D721Med (cell line): Measurements from ENCODE around the gene SLC6A7.

Experiments
- DNase-seq: peaks from one replicate; pipeline ENCODE4 v3.0.0; 2011; ENCODE audit warnings: low spot score; ENCODE audit not compliant: insufficient read length
- FAIRE-seq: peaks from 2 replicates; lab custom pipeline; 2011; peaks lifted over from hg19 to GRCh38; lab: Jason Lieb, UNC
- TF ChIP-seq, protein P1 (sequence below): IDR thresholded peaks from 2 replicates; pipeline ENCODE4 v1.5.1; 2012; ENCODE audit warnings: mild to moderate bottlenecking, control low read depth; ENCODE audit not compliant: insufficient read depth; ENCODE audit errors: missing control alignments

SLC6A7 gene

DNA sequence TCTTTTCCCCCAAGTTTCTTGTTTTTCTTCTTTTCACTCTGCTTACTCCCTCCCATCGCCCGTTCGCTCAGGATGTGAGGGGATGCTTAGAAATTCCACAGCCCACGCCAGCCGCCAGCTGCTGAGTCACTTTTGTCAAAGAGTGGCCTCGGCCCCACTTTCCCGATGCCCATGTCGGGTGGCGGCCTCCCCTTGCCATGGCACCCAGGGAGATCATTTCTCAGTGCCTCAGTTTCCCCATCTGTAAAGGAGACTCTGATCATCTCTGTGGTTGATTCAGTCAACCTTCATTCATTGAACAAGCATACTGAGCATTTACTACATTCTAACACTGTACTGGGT, 33.9 kb upstream of the SLC6A7 start:
- FAIRE-seq (no peak), DNase-seq (no peak)
- TF ChIP-seq, protein P1, sequence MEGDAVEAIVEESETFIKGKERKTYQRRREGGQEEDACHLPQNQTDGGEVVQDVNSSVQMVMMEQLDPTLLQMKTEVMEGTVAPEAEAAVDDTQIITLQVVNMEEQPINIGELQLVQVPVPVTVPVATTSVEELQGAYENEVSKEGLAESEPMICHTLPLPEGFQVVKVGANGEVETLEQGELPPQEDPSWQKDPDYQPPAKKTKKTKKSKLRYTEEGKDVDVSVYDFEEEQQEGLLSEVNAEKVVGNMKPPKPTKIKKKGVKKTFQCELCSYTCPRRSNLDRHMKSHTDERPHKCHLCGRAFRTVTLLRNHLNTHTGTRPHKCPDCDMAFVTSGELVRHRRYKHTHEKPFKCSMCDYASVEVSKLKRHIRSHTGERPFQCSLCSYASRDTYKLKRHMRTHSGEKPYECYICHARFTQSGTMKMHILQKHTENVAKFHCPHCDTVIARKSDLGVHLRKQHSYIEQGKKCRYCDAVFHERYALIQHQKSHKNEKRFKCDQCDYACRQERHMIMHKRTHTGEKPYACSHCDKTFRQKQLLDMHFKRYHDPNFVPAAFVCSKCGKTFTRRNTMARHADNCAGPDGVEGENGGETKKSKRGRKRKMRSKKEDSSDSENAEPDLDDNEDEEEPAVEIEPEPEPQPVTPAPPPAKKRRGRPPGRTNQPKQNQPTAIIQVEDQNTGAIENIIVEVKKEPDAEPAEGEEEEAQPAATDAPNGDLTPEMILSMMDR = no peak

DNA sequence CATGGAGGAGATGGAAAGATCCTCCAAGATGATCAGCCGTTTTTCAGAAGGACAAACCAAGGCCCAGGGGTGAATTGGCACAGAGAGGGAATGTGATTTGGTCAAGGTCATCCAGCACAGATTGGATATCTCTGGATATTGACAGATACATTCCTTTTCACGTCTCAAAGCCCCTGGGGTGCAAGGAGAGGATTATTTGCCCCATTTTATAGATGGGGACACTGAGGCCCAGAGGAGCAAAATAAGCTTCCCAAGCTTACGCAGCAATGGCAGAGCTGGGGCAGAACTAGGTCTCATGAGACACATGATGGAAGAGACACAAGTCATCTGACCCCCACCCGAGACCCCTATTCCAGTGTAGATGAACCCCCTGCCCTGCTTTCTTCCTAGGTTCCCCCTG, 33.3 kb upstream of the SLC6A7 start:
- DNase-seq (no peak), FAIRE-seq (no peak)
- TF ChIP-seq, protein P1 = no peak

DNA sequence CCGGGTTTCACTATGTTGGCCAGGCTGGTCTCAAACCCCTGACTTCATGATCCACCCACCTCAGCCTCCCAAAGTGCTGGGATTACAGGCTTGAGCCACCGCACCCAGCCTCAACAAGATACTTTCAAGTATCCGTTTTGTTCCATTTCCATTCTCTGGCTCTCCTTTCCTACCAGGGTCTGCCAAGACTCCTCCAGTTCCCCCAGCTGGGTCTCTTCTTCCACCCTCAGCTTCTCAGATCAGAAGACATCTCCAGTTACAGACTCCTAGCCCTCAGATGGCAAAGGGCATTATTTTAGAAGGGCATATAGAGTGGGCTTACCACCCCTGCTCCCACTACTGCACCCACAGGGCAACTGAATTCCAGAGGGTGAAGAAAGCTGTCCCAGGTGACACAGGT, 32.7 kb upstream of the SLC6A7 start:
- TF ChIP-seq, protein P1 = no peak
- DNase-seq (no peak), FAIRE-seq (no peak)

DNA sequence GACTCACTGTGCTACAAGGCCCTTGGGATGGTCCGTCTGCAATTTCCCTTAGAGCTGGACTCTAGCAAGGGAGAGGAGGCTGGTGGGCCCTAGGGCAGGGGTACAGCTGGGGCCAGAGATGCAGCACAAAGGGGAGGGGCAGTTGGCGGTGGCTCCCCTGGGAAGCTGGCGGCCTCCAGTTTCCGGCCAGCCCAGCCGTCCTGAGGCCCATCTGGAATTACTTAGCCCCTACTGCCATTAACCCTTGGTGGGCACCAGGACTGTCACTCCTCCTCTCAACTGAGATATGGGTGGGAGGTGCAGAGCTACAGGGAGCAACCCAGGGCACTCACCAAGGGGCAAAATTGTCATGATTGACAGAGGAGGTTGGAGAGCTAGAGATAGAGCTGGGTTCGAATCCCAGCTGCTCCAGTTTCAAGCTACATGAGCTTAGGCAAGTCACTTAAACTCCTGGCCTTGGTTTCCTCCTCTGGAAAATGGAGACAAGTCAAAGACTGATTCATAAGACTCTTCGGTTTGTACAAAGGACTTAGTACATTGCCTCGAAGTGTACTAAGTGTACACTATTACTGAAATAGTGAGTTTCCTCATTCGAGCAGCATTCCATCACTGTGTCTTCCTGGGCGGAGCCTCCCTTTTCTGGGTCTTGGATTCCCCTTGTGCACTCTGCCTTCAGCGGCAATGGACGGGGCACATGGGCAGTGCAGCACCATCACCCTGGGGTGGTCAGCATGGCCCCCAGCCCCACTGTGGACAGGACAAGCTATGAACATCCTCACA, 31.5 kb upstream of the SLC6A7 start:
- TF ChIP-seq, protein P1 = no peak
- DNase-seq (no peak), FAIRE-seq (no peak)

DNA sequence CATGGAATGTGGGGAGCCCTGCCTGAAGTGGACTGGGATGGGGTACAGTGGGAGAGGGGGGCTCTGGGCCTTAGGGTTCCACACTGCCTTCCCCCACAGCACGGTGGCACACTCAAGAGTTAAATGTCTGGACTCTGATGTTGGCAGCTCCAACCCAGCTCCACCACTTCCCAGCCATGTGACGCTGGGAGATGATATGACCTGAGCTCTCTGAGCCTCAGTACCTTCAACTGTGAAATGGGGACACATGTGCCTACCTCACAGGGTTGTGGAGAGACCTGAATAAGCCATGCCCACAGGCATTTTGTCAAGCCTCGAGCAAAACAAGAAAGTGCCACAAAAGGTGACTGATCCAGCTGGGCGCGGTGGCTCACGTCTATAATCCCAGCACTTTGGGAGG, 30.8 kb upstream of the SLC6A7 start:
- FAIRE-seq (no peak), DNase-seq (no peak)
- TF ChIP-seq, protein P1 = no peak

DNA sequence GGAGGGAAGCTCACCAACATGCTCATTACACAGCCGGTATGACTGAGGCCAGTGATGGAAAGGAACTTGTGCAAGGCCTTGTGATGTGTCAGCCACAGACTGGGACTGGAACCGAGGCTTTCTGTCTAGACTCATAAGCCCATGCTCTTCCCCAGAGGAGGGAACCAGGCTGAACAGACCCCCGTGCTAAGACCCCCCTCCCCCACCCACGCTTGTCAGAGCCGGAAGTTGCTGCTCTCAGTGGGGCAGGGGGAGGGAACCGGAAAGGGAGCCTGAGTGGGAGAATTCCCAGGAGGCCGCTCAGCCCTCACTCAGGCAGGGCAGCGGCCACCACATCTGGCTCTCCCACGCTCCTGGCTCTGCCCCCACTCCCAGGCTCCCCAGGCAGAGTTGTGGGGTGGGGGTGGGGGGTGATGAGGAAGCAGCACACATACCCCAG, 30.1 kb upstream of the SLC6A7 start:
- TF ChIP-seq, protein P1 = no peak
- DNase-seq (no peak), FAIRE-seq (no peak)

DNA sequence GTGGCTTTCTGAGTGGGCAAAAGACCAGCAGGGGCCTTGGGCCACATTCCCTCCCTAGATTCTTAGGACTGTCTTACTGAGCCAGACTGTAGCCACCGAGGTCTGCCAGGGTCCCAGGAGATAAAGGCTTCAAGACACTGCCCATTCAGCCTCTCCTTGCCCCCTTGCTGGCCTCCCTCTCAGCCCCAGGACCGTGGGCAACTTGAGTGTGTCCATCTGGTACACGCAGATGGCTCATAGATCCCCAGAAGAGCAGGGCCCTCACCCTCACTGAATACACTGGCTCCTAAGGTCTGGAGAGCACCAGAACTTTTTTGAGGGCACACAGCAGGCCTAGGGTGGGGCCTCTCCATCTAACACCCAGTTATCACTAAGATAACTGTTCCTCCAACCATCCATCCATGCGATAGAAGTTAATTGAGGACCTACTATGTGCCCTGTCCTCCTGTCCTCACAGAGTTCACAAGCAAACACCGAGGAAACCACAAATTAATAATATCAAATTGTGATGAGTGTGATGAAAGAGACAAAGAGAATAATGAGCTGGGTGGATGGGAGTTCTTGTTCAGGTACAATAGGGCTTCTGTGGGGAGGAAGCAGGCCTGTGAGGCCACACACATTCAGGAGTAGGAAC, 29.3 kb upstream of the SLC6A7 start:
- DNase-seq (no peak), FAIRE-seq (no peak)
- TF ChIP-seq, protein P1 = no peak
